Hepatocyte (in vitro differentiated cells): ENCODE results near the gene ID1. TPM values are rescaled to one million over a fixed set of nuclear protein-coding genes. Genes with fewer than 3 reads are reported as not detected.

ENCODE experiments used
- DNase-seq: peaks from one replicate; pipeline ENCODE4 v3.0.0-alpha.2; 2016; ENCODE audit warnings: low spot score
- H2AFZ ChIP-seq: fragments of 200-600 bp; sonication (generic); 2 replicates; pipeline ENCODE4 v1.6.0; 2016; ENCODE audit warnings: antibody characterized with exemption, mild to moderate bottlenecking
- H3K27ac ChIP-seq: fragments of 200-600 bp; sonication (generic); 2 replicates; pipeline ENCODE4 v1.5.1; 2016; ENCODE audit warnings: mild to moderate bottlenecking
- H3K27me3 ChIP-seq: fragments of 200-600 bp; sonication (generic); 2 replicates; pipeline ENCODE4 v1.6.1; 2016
- H3K36me3 ChIP-seq: fragments of 200-600 bp; sonication (generic); replicated peaks from 2 replicates; pipeline ENCODE4 v1.5.1; 2016; ENCODE audit warnings: low read depth; ENCODE audit not compliant: insufficient read depth
- H3K4me1 ChIP-seq: fragments of 200-600 bp; sonication (generic); 2 replicates; pipeline ENCODE4 v1.5.1; 2016; ENCODE audit warnings: mild to moderate bottlenecking, moderate library complexity; ENCODE audit not compliant: insufficient read depth
- H3K4me2 ChIP-seq: fragments of 200-600 bp; sonication (generic); 2 replicates; pipeline ENCODE4 v1.6.0; 2016
- H3K4me3 ChIP-seq: fragments of 200-600 bp; sonication (generic); 2 replicates; pipeline ENCODE4 v1.5.1; 2016; ENCODE audit warnings: mild to moderate bottlenecking
- H3K79me2 ChIP-seq: fragments of 200-600 bp; sonication (generic); 2 replicates; pipeline ENCODE4 v1.6.0; 2017; ENCODE audit warnings: mild to moderate bottlenecking
- H3K9me2 ChIP-seq: fragments of 200-600 bp; sonication (generic); replicated peaks from 2 replicates; pipeline ENCODE4 v1.6.0; 2017; ENCODE audit warnings: mild to moderate bottlenecking; ENCODE audit not compliant: insufficient read depth
- H3K9me3 ChIP-seq: fragments of 200-600 bp; sonication (generic); 2 replicates; pipeline ENCODE4 v1.5.1; 2016; ENCODE audit warnings: low read depth, mild to moderate bottlenecking
- H4K20me1 ChIP-seq: fragments of 200-600 bp; sonication (generic); 2 replicates; pipeline ENCODE4 v1.6.0; 2016; ENCODE audit warnings: mild to moderate bottlenecking; ENCODE audit not compliant: insufficient read depth, poor library complexity, severe bottlenecking
- CTCF ChIP-seq: fragments of 200-600 bp; sonication (generic); IDR thresholded peaks from 2 replicates; pipeline ENCODE4 v1.5.1; 2016; ENCODE audit warnings: antibody characterized with exemption, mild to moderate bottlenecking; ENCODE audit not compliant: poor library complexity
- EZH2 ChIP-seq: fragments of 200-600 bp; sonication (generic); IDR thresholded peaks from 2 replicates; pipeline ENCODE4 v1.6.1; 2016; ENCODE audit warnings: antibody characterized with exemption, mild to moderate bottlenecking, borderline replicate concordance
- EZH2phosphoT487 ChIP-seq: fragments of 200-600 bp; sonication (generic); IDR thresholded peaks from one replicate; pipeline ENCODE4 v1.6.1; 2018; ENCODE audit warnings: antibody characterized with exemption, mild to moderate bottlenecking, low read depth, moderate library complexity; ENCODE audit not compliant: unreplicated experiment, severe bottlenecking
- WGBS: methylation state at CpG from one replicate; pipeline ENCODE4 v1.1.6; 2016; ENCODE audit warnings: low lambda C conversion rate; ENCODE audit errors: missing lambda C conversion rate; 5-methylcytosine and 5-hydroxymethylcytosine counted together
- polyA plus RNA-seq: library from polyadenylated mRNA; unstranded; fragments of >200 nt; fragmentation: Nextera tagmentation; extraction: Ambion mirVana; gene quantifications from 2 replicates; pipeline ENCODE4 v1.2.1, GENCODE V29; 2016
- total RNA-seq: library from RNA; depleted of rRNA; stranded (reverse); fragments of >200 nt; gene quantifications from 2 replicates; pipeline ENCODE4 v1.2.3, GENCODE V29; 2014

The ID1 gene
- total and polyA plus RNA-seq, 2 experiments from 2014 or later = 310 to 651 TPM

- Histone ChIP-seq H3K36me3 (no peaks in the 10 kb centered on the region), H3K4me2 (peak overlapping the region; percentile 16), H2AFZ (no peak overlapping the region), H3K27ac (peak overlapping the region; percentile 98), H3K9me2 (no peaks in the 10 kb centered on the region), H3K9me3 (no peaks in the 10 kb centered on the region), H3K79me2 (no peaks in the 10 kb centered on the region), H3K27me3 (no peaks in the 10 kb centered on the region), H3K4me3 (no peak overlapping the region), H3K4me1 (peaks cover 48% of the 10 kb centered on the region), H4K20me1 (no peaks in the 10 kb centered on the region)
- TF ChIP-seq EZH2phosphoT487 (no peak), CTCF (no peak), EZH2 (no peak)
- DNase-seq = no peak
- WGBS = 95% methylated on average over 1 of the region's 1 CpG
Measured at GRCh38 chr20:31566319-31566657, 38.8 kb upstream of the ID1 start.

- Histone ChIP-seq H3K27me3 (no peaks in the 10 kb centered on the region), H3K4me2 (peak overlapping the region; percentile 16), H2AFZ (no peak overlapping the region), H3K9me2 (no peaks in the 10 kb centered on the region), H4K20me1 (no peaks in the 10 kb centered on the region), H3K9me3 (no peaks in the 10 kb centered on the region), H3K27ac (peak overlapping the region; percentile 98), H3K4me1 (peaks cover 52% of the 10 kb centered on the region), H3K4me3 (no peak overlapping the region), H3K79me2 (no peaks in the 10 kb centered on the region), H3K36me3 (no peaks in the 10 kb centered on the region)
- WGBS = 63% methylated on average over 14 of the region's 14 CpGs
- DNase-seq = peak; percentile 86
- TF ChIP-seq CTCF (no peak), EZH2 (no peak), EZH2phosphoT487 (no peak)
Measured at GRCh38 chr20:31566658-31567379, 38.3 kb upstream of the ID1 start.

GRCh38 chr20:31567380-31567720 is 37.7 kb upstream of the ID1 start:
- Histone ChIP-seq H3K4me3 (no peak overlapping the region), H3K9me2 (no peaks in the 10 kb centered on the region), H3K36me3 (no peaks in the 10 kb centered on the region), H2AFZ (no peak overlapping the region), H3K4me2 (peak overlapping the region; percentile 16), H3K79me2 (peaks cover 3% of the 10 kb centered on the region), H3K4me1 (peaks cover 57% of the 10 kb centered on the region), H4K20me1 (no peaks in the 10 kb centered on the region), H3K27ac (peak overlapping the region; percentile 98), H3K9me3 (no peaks in the 10 kb centered on the region), H3K27me3 (no peaks in the 10 kb centered on the region)
- DNase-seq = no peak
- no peak for TF ChIP-seq EZH2phosphoT487
- TF ChIP-seq EZH2 = no peak
- no peak for TF ChIP-seq CTCF
